ENCODE data around the gene DPY19L1.
A peak's percentile ranks its signal among the peaks of the same experiment; 100 is the strongest.
"Not testable (repeated sequence)": the region's sequence is repeated elsewhere in the genome, so short reads cannot be mapped to it uniquely, and the experiment has no call there.

The DPY19L1 gene

DNA sequence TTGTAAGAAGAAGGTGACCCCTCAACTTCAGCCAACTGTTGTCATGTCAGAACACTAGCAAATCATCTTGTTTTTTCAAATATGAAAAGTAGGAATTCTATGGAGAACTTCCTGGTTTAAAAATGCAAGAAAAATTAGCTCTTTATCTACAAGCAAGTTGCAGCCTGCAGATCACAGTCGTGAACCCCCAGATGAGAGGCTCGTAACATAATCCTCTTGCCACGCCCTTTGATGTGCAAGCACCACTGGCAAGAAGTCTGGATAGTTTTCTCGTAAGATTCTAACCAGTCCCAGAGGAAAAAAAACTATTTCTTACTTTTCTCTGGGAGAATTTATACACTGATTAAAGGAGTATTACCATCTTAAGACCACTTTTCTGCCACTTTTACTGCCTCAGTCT is 132.3 kb downstream of the DPY19L1 start:
- Histone ChIP-seq H3K9me2 (replicated peaks; ENCODE audit: control insufficient read depth, low read length) (no peaks in the 10 kb centered on the region), H3K9me3 (ENCODE audit: control insufficient read depth, insufficient read depth, low read length) (no peaks in the 10 kb centered on the region; the same call in 1 of the 2 replicates), H3K27me3 (ENCODE audit: control insufficient read depth, low read length) (no peaks in the 10 kb centered on the region), H3K36me3 (ENCODE audit: control insufficient read depth, low read length) (no peaks in the 10 kb centered on the region), H3K4me3 (ENCODE audit: low read length) (no peak overlapping the region), H3K4me2 (ENCODE audit: low read length) (no peak overlapping the region), H3K27ac (ENCODE audit: low read depth, low read length) (no peak overlapping the region), H3F3A (ENCODE audit: control insufficient read depth, insufficient read depth) (no peaks in the 10 kb centered on the region), H3K79me2 (ENCODE audit: control insufficient read depth, low read length) (no peaks in the 10 kb centered on the region), H4K20me1 (ENCODE audit: control insufficient read depth, insufficient read depth, low read depth, low read length) (no peaks in the 10 kb centered on the region), H3K4me1 (ENCODE audit: control insufficient read depth, low read length) (no peaks in the 10 kb centered on the region)
- TF ChIP-seq EZH2phosphoT487 (IDR thresholded peaks at IDR 0.05; ENCODE audit: borderline replicate concordance, low read length) = no peak
- TF ChIP-seq, protein P1, sequence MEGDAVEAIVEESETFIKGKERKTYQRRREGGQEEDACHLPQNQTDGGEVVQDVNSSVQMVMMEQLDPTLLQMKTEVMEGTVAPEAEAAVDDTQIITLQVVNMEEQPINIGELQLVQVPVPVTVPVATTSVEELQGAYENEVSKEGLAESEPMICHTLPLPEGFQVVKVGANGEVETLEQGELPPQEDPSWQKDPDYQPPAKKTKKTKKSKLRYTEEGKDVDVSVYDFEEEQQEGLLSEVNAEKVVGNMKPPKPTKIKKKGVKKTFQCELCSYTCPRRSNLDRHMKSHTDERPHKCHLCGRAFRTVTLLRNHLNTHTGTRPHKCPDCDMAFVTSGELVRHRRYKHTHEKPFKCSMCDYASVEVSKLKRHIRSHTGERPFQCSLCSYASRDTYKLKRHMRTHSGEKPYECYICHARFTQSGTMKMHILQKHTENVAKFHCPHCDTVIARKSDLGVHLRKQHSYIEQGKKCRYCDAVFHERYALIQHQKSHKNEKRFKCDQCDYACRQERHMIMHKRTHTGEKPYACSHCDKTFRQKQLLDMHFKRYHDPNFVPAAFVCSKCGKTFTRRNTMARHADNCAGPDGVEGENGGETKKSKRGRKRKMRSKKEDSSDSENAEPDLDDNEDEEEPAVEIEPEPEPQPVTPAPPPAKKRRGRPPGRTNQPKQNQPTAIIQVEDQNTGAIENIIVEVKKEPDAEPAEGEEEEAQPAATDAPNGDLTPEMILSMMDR (IDR thresholded peaks at IDR 0.05; ENCODE audit: low read depth, low read length, poor library complexity, severe bottlenecking) = no peak

GRCh38 chr7:34903921-34904320 is 133.4 kb downstream of the DPY19L1 start:
- not testable (repeated sequence) for H3K9me2 ChIP-seq (replicated peaks; ENCODE audit: control insufficient read depth, low read length); H3K4me2 ChIP-seq (ENCODE audit: low read length); H3K79me2 ChIP-seq (ENCODE audit: control insufficient read depth, low read length); H3K4me3 ChIP-seq (ENCODE audit: low read length); H4K20me1 ChIP-seq (ENCODE audit: control insufficient read depth, insufficient read depth, low read depth, low read length); H3K27me3 ChIP-seq (ENCODE audit: control insufficient read depth, low read length); H3F3A ChIP-seq (ENCODE audit: control insufficient read depth, insufficient read depth); H3K36me3 ChIP-seq (ENCODE audit: control insufficient read depth, low read length); H3K4me1 ChIP-seq (ENCODE audit: control insufficient read depth, low read length); H3K27ac ChIP-seq (ENCODE audit: low read depth, low read length); H3K9me3 ChIP-seq (ENCODE audit: control insufficient read depth, insufficient read depth, low read length)

GRCh38 chr7:34902182-34902581 is 135.1 kb downstream of the DPY19L1 start:
- Histone ChIP-seq H4K20me1 (ENCODE audit: control insufficient read depth, insufficient read depth, low read depth, low read length) (no peaks in the 10 kb centered on the region), H3K36me3 (ENCODE audit: control insufficient read depth, low read length) (no peaks in the 10 kb centered on the region), H3K27me3 (ENCODE audit: control insufficient read depth, low read length) (no peaks in the 10 kb centered on the region), H3K9me2 (replicated peaks; ENCODE audit: control insufficient read depth, low read length) (no peaks in the 10 kb centered on the region), H3K4me1 (ENCODE audit: control insufficient read depth, low read length) (no peaks in the 10 kb centered on the region), H3F3A (ENCODE audit: control insufficient read depth, insufficient read depth) (no peaks in the 10 kb centered on the region), H3K9me3 (ENCODE audit: control insufficient read depth, insufficient read depth, low read length) (no peaks in the 10 kb centered on the region; the same call in 1 of the 2 replicates), H3K79me2 (ENCODE audit: control insufficient read depth, low read length) (no peaks in the 10 kb centered on the region), H3K27ac (ENCODE audit: low read depth, low read length) (no peak overlapping the region), H3K4me2 (ENCODE audit: low read length) (no peak overlapping the region), H3K4me3 (ENCODE audit: low read length) (no peak overlapping the region)
- TF ChIP-seq, protein P1 (IDR thresholded peaks at IDR 0.05; ENCODE audit: low read depth, low read length, poor library complexity, severe bottlenecking) = no peak
- TF ChIP-seq EZH2phosphoT487 (IDR thresholded peaks at IDR 0.05; ENCODE audit: borderline replicate concordance, low read length) = no peak

DNA sequence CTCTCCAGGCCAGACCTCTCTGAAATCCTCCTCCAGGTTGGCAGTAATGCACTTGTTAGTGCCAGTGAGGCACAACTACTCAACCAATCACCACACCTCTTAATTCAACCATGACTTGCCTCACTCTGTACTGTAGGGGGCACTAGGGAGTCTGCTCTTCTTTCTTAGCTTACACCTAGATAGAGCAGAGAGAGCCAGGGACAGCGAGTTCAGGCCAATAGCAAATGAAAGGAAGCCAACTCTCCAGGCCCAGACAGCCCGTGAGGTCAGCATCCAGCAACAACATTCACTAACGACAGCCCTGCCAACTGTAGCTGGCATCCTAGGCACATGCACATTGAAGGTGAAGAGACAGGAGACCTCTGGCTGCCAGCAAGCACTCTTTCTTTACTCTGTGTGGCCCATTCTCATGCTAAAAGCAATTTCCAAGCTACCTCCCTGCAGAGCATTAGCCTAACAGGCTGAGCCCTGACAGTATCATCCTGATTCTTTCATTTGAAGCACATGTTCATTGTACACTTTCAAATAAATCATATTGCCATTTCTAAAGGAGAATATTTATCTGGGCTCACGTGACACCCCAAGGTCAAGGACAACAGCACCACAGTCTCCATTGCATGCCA is 136.3 kb downstream of the DPY19L1 start:
- no peaks in the 10 kb centered on the region for H3F3A ChIP-seq (ENCODE audit: control insufficient read depth, insufficient read depth)
- no peak overlapping the region for H3K4me3 ChIP-seq (ENCODE audit: low read length)
- no peaks in the 10 kb centered on the region for H3K9me2 ChIP-seq (replicated peaks; ENCODE audit: control insufficient read depth, low read length)
- H3K4me1 ChIP-seq (ENCODE audit: control insufficient read depth, low read length) = no peaks in the 10 kb centered on the region
- no peaks in the 10 kb centered on the region; the same call in 1 of the 2 replicates for H3K9me3 ChIP-seq (ENCODE audit: control insufficient read depth, insufficient read depth, low read length)
- H4K20me1 ChIP-seq (ENCODE audit: control insufficient read depth, insufficient read depth, low read depth, low read length) = no peaks in the 10 kb centered on the region
- H3K27me3 ChIP-seq (ENCODE audit: control insufficient read depth, low read length) = no peaks in the 10 kb centered on the region
- H3K36me3 ChIP-seq (ENCODE audit: control insufficient read depth, low read length) = no peaks in the 10 kb centered on the region
- no peak overlapping the region for H3K4me2 ChIP-seq (ENCODE audit: low read length)
- TF ChIP-seq, protein P1 (IDR thresholded peaks at IDR 0.05; ENCODE audit: low read depth, low read length, poor library complexity, severe bottlenecking) = peak; percentile 63
- no peak for TF ChIP-seq EZH2phosphoT487 (IDR thresholded peaks at IDR 0.05; ENCODE audit: borderline replicate concordance, low read length)
- H3K27ac ChIP-seq (ENCODE audit: low read depth, low read length) = no peak overlapping the region
- no peaks in the 10 kb centered on the region for H3K79me2 ChIP-seq (ENCODE audit: control insufficient read depth, low read length)
